GM06990 (cell line): ENCODE results near the gene TMEM130.
"Not testable (repeated sequence)": the region's sequence is repeated elsewhere in the genome, so short reads cannot be mapped to it uniquely, and the experiment has no call there.

ENCODE experiments used
- DNase-seq: peaks from one replicate; pipeline ENCODE4 v3.0.0-alpha.2; 2011; ENCODE audit not compliant: insufficient read length; ENCODE audit errors: extremely low read depth
- H3K27me3 ChIP-seq: replicated peaks from 2 replicates; pipeline ENCODE4 v1.6.0; 2011; ENCODE audit warnings: low read length; ENCODE audit not compliant: control insufficient read depth, insufficient read depth
- H3K36me3 ChIP-seq: 2 replicates; pipeline ENCODE4 v1.5.1; 2011; ENCODE audit warnings: low read length; ENCODE audit not compliant: control insufficient read depth, insufficient read depth
- H3K4me3 ChIP-seq: replicated peaks from 2 replicates; pipeline ENCODE4 v1.5.1; 2011; ENCODE audit warnings: low read depth, mild to moderate bottlenecking, control low read depth, low read length
- CTCF ChIP-seq: IDR thresholded peaks from 2 replicates; pipeline ENCODE4 v1.5.1; 2011; ENCODE audit warnings: low read length, control low read depth, mild to moderate bottlenecking, inconsistent platforms; ENCODE audit not compliant: insufficient read depth, poor library complexity, severe bottlenecking

TMEM130 gene

GRCh38 chr7:98877146-98877545, 7.3 kb upstream of the TMEM130 start:
- no peaks in the 10 kb centered on the region for H3K27me3 ChIP-seq
- DNase-seq = no peak
- no peak for TF ChIP-seq CTCF
- no peaks in the 10 kb centered on the region for H3K36me3 ChIP-seq
- no peak overlapping the region for H3K4me3 ChIP-seq

GRCh38 chr7:98875501-98875900, 5.7 kb upstream of the TMEM130 start:
- TF ChIP-seq CTCF = no peak
- DNase-seq = no peak
- no peaks in the 10 kb centered on the region for H3K36me3 ChIP-seq
- H3K27me3 ChIP-seq = no peaks in the 10 kb centered on the region
- H3K4me3 ChIP-seq = no peak overlapping the region

GRCh38 chr7:98874942-98875341, 5.1 kb upstream of the TMEM130 start:
- Histone ChIP-seq H3K36me3 (no peaks in the 10 kb centered on the region), H3K27me3 (no peaks in the 10 kb centered on the region), H3K4me3 (no peak overlapping the region)
- no peak for TF ChIP-seq CTCF
- DNase-seq = no peak

GRCh38 chr7:98873610-98874009, 3.8 kb upstream of the TMEM130 start:
- DNase-seq, H3K27me3 ChIP-seq, H3K36me3 ChIP-seq, H3K4me3 ChIP-seq: not testable (repeated sequence)

GRCh38 chr7:98872328-98872924, 2.6 kb upstream of the TMEM130 start:
- no peak for DNase-seq
- Histone ChIP-seq H3K27me3 (peaks cover 2% of the 10 kb centered on the region; the same call in 1 of the 2 replicates), H3K36me3 (no peaks in the 10 kb centered on the region), H3K4me3 (no peak overlapping the region)
- peak; percentile 59 for TF ChIP-seq CTCF

GRCh38 chr7:98870807-98871491, 1.1 kb upstream of the TMEM130 start:
- TF ChIP-seq CTCF = no peak
- H3K4me3 ChIP-seq = no peak overlapping the region
- no peaks in the 10 kb centered on the region for H3K36me3 ChIP-seq
- peaks cover 2% of the 10 kb centered on the region; the same call in 1 of the 2 replicates for H3K27me3 ChIP-seq
- no peak for DNase-seq
